Fibroblast of villous mesenchyme (primary cell): Measurements from ENCODE around the gene SH3GL3. TPM values are rescaled to one million over a fixed set of nuclear protein-coding genes. Genes with fewer than 3 reads are reported as not detected.

Experiments used
- DNase-seq: peaks from one replicate; pipeline ENCODE4 v3.0.0-alpha.2; 2010; ENCODE audit warnings: low read depth
- H3K4me3 ChIP-seq: 2 replicates; pipeline ENCODE4 v1.5.1; 2011; ENCODE audit warnings: low read depth, mild to moderate bottlenecking, low read length
- CTCF ChIP-seq: IDR thresholded peaks from 2 replicates; pipeline ENCODE4 v1.5.1; 2012; ENCODE audit warnings: low read depth, mild to moderate bottlenecking, low read length; ENCODE audit not compliant: insufficient read depth
- total RNA-seq: library from RNA; depleted of rRNA; stranded (reverse); fragments of >200 nt; gene quantifications from 2 replicates; pipeline ENCODE4 v1.2.3, GENCODE V29; 2012

Gene SH3GL3
- total RNA-seq, 1 donor: under 0.01 TPM

- no peak for DNase-seq
- no peak for TF ChIP-seq CTCF
- H3K4me3 ChIP-seq: no peak overlapping the region
Measured at GRCh38 chr15:83538682-83539081, 91.5 kb downstream of the SH3GL3 start.

- TF ChIP-seq CTCF: no peak
- no peak for DNase-seq
- H3K4me3 ChIP-seq: no peak overlapping the region
Measured at GRCh38 chr15:83545804-83546511, 98.8 kb downstream of the SH3GL3 start.

- no peak for TF ChIP-seq CTCF
- no peak for DNase-seq
- H3K4me3 ChIP-seq: no peak overlapping the region
Measured at GRCh38 chr15:83546512-83546888, 99.4 kb downstream of the SH3GL3 start.

GRCh38 chr15:83547168-83547567 is 100.0 kb downstream of the SH3GL3 start:
- TF ChIP-seq CTCF: no peak
- no peak for DNase-seq
- no peak overlapping the region for H3K4me3 ChIP-seq

GRCh38 chr15:83549623-83550022 is 102.5 kb downstream of the SH3GL3 start:
- no peak for DNase-seq
- TF ChIP-seq CTCF: no peak

GRCh38 chr15:83554558-83554957 is 107.4 kb downstream of the SH3GL3 start:
- TF ChIP-seq CTCF: no peak
- DNase-seq: no peak

More at GRCh38 chr15:83549623-83550022, 102.5 kb downstream of the SH3GL3 start:
- H3K4me3 ChIP-seq: no peak overlapping the region

GRCh38 chr15:83555383-83555782 is 108.2 kb downstream of the SH3GL3 start:
- no peak overlapping the region for H3K4me3 ChIP-seq
- TF ChIP-seq CTCF: no peak
- no peak for DNase-seq

More at GRCh38 chr15:83554558-83554957, 107.4 kb downstream of the SH3GL3 start:
- no peak overlapping the region for H3K4me3 ChIP-seq
